ENCODE measurements around the gene GPSM1. TPM values are rescaled to one million over a fixed set of nuclear protein-coding genes. Genes with fewer than 3 reads are reported as not detected.

GPSM1 gene
- total and polyA plus RNA-seq, 9 of the 15 experiments (the other 6 are each of a cell fraction or from before 2014, with no cell fraction given) = 0.04 to 14.2 (median 3.1) TPM

GRCh38 chr9:136378170-136379002 lies 51.0 kb downstream of the GPSM1 start:
- intact Hi-C loops (cut with micrococcal nuclease) (no loop called here), in situ Hi-C loops (cut with MboI) (no loop called here)
- CTCF ChIA-PET (ENCODE audit: low intra/inter-chr PET ratio) = interaction anchor here (0.6 kb wide), 1 partner anchor 254 kb away, joined by 4 read pairs; no protein-coding TSS in a partner anchor
- H3K9me3 ChIP-seq (replicated peaks; ENCODE audit: control insufficient read depth, insufficient read depth, low read depth, low read length) = no peaks in the 10 kb centered on the region
- no peak overlapping the region for H3K27ac ChIP-seq (ENCODE audit: extremely low read depth, low read depth, low read length)
- POLR2A ChIA-PET = no interaction called here
- no peak overlapping the region for H3K4me2 ChIP-seq (ENCODE audit: insufficient read depth, low read length)
- DNase-seq (ENCODE audit: extremely low read depth in 1 of 4, low spot score in 3 of 4) (no peak), FAIRE-seq (no peak), ATAC-seq (no peak)
- WGBS (ENCODE audit: insufficient coverage, low coverage, missing lambda C conversion rate) = 86% methylated on average over 21 of the region's 28 CpGs
- no peaks in the 10 kb centered on the region for H4K20me1 ChIP-seq (replicated peaks; ENCODE audit: control insufficient read depth, insufficient read depth, low read length)
- no peak overlapping the region for H2AFZ ChIP-seq (ENCODE audit: low read depth, low read length)
- TF ChIP-seq BRD9 (IDR thresholded peaks at IDR 0.05; ENCODE audit: low read depth, partially characterized antibody) (no peak), RBFOX2 (IDR thresholded peaks at IDR 0.05; ENCODE audit: low read depth, low read length) (peak; percentile 23; the same call in 1 of the 2 replicates), ZNF699 (CRISPR knock-in tag; IDR thresholded peaks at IDR 0.05; ENCODE audit: insufficient replicate concordance) (no peak), ELF1 (tag; IDR thresholded peaks at IDR 0.05) (no peak), FOXK1 (CRISPR knock-in tag; IDR thresholded peaks at IDR 0.05; ENCODE audit: borderline replicate concordance) (no peak), CREB1 (IDR thresholded peaks at IDR 0.05) (no peak), CREB1 (CRISPR knock-in tag; IDR thresholded peaks at IDR 0.05) (no peak), ZNF740 (CRISPR knock-in tag; IDR thresholded peaks at IDR 0.05) (no peak), ZNF740 (tag; IDR thresholded peaks at IDR 0.05) (no peak), POLR2G (IDR thresholded peaks at IDR 0.05; ENCODE audit: low read depth, low read length) (0 out of 2 replicates have a peak, but pooled peaks have one; percentile 14), FOXM1 (IDR thresholded peaks at IDR 0.05; ENCODE audit: low read depth) (no peak), FOXM1 (CRISPR knock-in tag; IDR thresholded peaks at IDR 0.05; ENCODE audit: low read depth) (no peak), CAMTA2 (CRISPR knock-in tag; conservative IDR thresholded peaks at IDR 0.05) (no peak)
- no peak overlapping the region for H3K4me3 ChIP-seq
- no peak overlapping the region; a peak in 1 of 4 replicates for H3K9ac ChIP-seq (ENCODE audit: insufficient read depth in 1 of 2, low read depth in 2 of 2, low read length in 2 of 2)
- peaks cover 93% of the 10 kb centered on the region; the same call in 2 of the 3 replicates for H3K36me3 ChIP-seq (ENCODE audit: control insufficient read depth, insufficient read depth, low read length)
- no peaks in the 10 kb centered on the region for H3K9me1 ChIP-seq (ENCODE audit: control insufficient read depth, insufficient read depth, low read length)
- no TSS peak for BruUV-seq (replicated peaks)
- no peaks in the 10 kb centered on the region for H3K27me3 ChIP-seq (ENCODE audit: control insufficient read depth in 2 of 2, insufficient read depth in 2 of 2, low read length in 2 of 2)
- H3K79me2 ChIP-seq (ENCODE audit: control insufficient read depth, insufficient read depth, low read length) = peaks cover 5% of the 10 kb centered on the region
- peaks cover 3 to 61% of the 10 kb centered on the region in 2 experiments; a peak in 3 of 5 replicates for H3K4me1 ChIP-seq (replicated peaks in 1 of 2; ENCODE audit: control insufficient read depth in 2 of 2, insufficient read depth in 2 of 2, low read length in 2 of 2)

Data from K562 (cell line).